GM21390 (cell line): Measurements from ENCODE around the gene ZCCHC24.

ENCODE experiments used
- ATAC-seq: cut with Tn5 transposase; IDR thresholded peaks from one replicate; pipeline ENCODE4 v1.9.1; 2021; ENCODE audit not compliant: unreplicated experiment

ZCCHC24 gene

GRCh38 chr10:79431891-79432831 is 13.3 kb downstream of the ZCCHC24 start:
- ATAC-seq, result no peak

DNA sequence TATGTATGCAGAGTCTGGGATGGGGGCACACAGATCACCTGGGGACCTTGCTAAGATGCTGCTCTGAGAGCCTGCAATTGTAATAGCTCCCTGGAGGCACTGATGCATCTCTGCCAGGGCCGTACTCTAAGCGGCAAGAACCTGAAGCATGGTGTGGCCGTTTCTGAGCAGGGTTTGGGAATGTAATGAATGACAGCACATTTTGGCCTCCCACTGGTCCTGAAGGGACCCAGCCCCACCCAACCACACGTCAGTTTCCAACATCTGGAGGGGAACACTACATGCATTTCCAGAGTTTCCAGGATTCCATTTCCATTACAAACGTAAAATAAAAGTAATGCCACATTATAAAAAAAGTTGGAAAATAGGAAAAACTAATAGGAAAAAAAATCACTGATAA is 14.0 kb downstream of the ZCCHC24 start:
- no peak for ATAC-seq

- ATAC-seq, result no peak
These were observed 14.5 kb downstream of the ZCCHC24 start for GRCh38 chr10:79430936-79431335.

DNA sequence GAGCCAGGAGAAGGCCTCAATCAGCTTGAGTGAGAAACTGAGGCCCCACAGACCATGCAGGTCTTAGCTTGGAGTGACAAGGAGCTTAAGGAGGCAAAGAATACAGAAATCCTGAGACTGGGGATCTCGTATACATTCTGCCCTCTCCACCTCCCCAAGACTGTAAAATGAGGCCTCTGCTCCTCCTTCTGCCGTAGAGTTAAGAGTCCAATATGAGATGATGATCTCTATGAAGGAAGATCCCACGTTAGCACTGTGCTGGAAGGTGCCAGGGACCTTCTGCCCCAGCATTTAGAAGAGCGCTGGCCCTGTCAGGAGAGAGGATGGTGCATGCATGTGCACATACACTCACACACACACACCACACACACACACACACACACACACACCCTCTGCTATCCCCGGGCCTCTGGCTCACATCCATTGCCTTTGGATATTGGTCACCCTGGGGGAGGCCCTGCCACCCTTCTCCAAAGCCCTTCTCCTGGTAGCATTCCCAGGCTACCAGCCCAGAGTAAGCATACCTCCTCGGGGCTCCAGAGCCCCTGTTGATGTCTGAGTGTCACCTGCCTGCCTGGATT is 15.0 kb downstream of the ZCCHC24 start:
- ATAC-seq, result no peak

DNA sequence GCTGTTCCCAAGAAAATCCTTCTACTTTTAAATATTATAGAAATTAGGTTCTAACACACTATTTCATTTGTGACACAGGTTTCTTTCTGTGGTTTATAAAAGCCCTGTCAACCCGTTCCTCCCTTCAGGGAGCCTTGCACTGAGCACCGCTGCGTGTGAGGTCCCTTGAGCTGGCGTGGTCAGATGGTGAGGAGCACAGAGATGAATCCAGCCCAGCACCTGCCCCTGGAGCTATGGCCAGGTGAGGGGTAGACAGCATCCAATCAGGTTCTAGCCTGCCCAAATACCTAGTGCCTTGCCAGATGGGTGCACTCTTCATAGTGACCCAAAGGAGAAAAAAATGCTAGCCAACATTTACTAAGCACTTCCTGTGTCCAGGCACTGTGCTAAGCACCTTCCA is 15.7 kb downstream of the ZCCHC24 start:
- ATAC-seq, result no peak

- no peak for ATAC-seq
These were observed 17.5 kb downstream of the ZCCHC24 start for GRCh38 chr10:79427965-79428364.

DNA sequence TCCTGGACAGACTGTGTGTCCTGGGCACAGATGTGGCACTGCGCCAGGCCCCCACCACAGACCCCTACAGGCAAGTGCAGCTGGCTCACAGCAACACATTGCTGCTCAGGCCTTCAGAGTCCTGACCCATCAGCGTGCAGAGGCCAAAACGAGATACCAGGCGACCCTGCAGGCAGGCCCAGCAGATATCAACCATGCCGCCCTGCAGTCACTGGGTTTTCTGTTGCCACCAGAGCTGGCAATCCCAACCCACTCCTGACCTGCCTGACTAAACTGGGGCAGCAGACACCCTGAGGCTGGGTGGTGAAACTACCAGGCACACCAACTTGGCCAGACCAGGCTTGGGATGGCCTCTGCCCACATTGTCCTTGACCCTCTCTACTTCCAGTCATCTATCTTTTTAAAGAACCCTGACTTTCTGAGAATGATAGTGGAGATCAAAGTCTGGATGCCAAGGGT is 20.3 kb downstream of the ZCCHC24 start:
- no peak for ATAC-seq

- ATAC-seq, result no peak
These were observed 21.0 kb downstream of the ZCCHC24 start for GRCh38 chr10:79424221-79425073.

DNA sequence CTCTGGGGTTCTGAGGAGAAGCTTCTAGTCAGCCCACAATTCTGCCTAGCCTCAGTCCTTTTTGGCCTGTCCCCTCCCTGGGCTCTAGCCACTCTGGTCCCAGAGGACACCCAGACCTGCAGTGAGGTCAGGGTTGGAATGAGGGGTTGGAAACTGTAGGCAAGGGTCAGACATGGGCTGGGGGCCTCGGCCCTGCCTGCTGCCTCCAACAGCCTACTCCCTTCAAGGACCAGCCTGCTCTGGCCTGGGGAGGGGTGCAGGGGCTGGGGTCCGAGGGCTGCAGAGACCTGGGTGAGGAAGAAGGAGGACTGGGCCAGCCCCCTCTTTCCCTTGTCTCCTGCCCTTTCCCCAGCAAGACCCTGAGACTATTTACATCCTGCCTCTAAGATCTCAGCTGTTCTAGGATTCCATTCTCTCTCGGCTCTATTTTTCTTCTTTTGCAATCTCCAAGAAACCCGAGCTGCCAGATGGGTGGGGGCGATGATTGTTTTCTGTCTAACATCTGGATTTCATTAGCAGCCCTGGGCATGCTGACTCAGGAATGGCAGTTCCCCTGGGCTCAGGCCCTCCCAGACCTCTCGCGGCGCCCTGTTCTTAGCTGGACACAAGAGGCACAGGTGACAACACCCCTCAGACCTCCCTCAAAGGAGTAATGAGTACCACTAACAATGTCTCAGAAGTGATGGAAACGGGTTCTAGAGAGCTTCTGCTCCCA is 23.1 kb downstream of the ZCCHC24 start:
- no peak for ATAC-seq

DNA sequence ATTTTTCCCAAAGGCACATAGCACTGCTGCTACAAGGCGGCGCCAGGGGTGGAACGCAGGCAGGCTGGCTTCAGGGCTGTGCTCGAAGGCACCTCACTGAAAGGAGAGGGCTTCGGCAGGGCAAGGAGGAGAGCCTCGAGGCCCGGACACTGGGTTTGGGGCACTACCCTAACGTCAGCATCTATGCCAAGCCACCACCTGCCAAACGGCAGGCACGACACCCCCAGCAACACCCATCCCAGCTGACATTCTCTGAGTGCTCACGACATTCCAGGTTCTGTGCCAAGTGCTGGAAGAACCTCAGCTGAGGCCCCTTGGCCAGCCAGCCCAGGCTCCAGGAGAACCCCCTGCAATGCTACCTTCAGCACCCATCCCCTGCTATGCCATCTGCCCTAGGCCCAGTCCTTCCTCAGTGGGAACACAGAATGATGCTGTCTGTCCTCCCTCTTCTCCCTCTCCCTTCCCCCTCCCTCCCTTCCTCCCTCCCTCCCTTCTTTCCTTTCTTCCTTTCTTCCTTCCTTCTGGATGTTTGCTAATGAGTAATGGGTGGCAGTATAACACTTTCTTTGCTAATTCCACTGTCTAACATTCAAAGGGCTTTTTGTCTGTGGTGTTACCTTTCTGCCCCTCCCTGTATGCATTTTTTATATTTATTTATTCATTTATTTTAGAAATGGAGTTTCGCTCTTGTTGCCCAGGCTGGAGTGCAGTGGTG is 24.3 kb downstream of the ZCCHC24 start:
- ATAC-seq, result no peak

DNA sequence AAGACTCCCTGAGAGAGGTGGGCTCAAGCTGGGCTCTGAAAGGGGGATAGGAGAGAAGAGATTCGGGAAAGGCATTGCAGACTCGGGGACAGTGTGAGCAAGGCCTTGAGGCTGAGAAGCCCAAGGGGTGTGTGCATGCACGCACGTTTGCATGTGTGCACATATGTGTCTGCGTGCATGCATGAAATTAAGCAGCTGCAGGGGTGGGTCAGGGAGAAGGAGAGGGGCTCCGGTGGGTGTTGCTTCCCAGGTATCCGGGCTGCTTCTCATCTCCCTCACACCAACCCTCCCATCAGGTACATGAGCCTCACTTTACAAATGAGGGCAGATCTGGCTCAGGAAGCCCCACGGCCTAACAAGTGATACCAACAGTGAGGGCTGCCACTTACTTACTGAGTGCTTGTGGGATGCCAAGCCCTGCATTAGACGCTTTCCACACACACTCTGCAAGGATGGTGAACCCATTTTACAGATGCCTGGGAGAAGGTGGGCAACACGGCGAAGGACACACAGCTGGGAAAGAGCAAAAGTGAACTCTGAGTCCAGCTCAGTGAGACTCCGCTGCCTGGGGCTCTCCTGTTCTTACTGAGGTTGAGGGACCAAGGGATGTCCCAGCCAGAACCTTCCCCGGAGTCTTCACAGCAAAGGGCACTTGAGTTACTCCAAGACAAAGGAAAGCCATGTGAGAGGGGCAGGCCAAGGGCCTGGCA is 26.4 kb downstream of the ZCCHC24 start:
- no peak for ATAC-seq

- ATAC-seq, result no peak
These were observed 27.1 kb downstream of the ZCCHC24 start for GRCh38 chr10:79418274-79418673.

DNA sequence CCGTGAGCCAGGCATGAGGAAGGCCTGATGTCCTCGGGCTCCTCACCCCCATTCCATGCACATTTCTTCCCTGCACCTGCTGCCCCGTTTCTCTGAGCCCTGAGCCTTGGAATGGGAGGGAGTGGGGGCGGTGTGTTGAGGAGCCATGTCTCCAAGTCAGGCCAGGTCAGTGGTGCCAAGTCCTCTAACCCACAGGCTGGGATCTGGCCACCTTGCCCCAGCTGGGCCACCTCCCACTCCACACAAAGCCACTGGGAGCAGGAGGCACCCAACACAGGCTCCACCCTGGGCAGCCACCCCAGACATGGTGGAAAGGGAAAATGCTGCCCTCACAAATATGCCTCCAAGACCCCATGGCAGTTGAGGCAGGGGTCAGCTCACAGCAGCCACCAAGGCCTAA is 27.7 kb downstream of the ZCCHC24 start:
- ATAC-seq, result no peak

DNA sequence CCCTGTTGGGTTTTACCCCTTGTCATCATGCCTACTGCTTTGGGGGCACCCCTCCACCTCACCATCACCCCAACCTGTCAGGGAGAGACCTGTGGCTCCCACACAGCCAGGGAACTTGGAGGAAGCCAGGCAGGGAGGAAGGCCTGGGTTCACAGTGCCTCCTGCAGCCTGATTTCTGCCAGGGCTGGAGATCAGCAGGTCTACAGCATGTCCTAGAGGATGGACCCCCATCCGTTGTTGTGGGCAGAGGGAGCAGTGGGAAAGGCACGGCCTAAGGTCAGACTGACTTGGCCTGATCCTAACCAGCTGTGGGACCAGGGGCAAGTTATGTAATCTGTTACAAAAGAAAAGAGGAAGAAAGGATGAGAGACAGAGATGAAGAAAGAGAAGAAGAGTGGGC is 28.2 kb downstream of the ZCCHC24 start:
- no peak for ATAC-seq

GRCh38 chr10:79416578-79417255 is 28.7 kb downstream of the ZCCHC24 start:
- ATAC-seq, result no peak

DNA sequence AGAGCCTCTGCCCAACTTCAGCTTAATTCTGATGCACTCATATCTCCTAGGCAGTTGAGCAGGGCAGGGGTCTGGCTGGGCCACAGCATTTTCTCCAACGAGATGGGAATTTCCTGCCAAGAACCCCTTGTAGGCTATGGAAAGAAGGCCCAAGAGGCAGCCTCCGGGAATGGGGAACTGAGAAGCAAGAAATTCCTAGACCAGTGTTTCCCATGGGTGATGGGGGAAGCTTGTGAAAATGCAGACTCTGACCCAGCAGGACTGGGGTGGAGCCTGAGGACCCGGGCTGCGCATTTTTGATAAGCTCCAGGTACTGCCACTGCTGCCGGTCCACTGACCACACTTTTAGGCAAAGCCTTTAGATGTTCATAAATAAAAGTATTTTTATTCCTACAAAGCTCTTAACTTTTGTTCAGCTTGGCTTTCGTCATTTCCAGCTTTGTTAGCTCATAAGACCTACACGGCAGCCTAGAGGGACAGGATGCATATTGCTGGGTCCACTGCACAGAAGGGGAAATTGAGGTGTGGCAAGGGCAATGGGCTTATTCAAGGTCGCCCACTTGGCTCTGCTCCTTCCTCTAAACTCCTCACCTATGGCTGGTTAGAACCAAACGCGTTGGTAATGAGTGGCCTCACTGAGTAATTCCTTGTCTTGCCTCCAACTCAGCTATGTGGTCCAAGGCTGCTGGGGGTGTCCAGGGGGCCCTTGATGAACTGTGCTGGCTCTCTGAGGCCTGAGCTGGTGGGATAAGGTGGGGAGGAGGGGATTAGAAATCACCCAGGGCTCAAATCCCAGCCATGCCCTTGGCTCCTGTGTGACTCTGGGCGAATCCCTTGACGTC is 29.5 kb downstream of the ZCCHC24 start:
- ATAC-seq, result no peak

DNA sequence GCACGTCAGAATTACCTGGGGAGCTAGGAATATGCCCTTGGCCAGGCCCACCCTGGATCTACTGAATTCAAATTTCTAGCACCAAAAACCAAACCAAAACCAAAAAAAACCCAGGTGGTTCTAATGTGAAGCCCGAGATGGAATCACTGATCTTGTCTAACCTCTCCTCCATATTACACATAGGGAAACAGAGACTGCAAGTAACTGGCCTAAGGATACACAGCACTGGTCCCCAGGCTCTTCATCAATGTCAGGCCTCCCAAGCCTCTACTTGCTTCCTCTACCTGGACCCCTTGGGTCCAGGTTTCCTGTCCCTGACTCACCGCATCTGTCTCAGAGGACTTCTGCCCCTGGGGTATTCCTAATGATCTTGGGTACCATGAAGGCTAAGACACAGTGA is 30.7 kb downstream of the ZCCHC24 start:
- ATAC-seq, result no peak

DNA sequence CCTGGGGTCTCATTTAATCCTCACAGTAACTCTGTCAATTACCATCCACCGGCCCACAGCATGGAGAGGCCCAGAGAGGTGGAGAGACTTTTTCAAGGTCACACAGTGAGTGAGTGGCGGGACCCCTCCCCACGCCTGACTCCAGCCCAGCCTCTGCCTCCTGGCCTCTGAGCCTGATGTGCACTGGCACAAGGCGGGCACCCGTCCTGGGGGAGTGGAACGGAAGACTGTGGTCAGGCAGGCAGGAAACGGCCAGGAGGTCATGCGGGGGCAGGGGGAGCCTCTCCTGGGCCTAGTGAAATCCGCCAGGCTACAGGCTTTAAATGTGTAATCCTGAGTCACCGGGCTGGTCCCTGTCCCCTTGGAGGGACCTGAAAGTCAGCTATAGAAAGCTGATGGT is 32.2 kb downstream of the ZCCHC24 start:
- ATAC-seq, result peak; percentile 52
